RWPE1 (cell line): ENCODE results near the gene KAT6B.

Source experiments
- CTCF ChIA-PET: fragments of 350-600 bp; sonication (Branson Sonifier 250); formaldehyde crosslinking; extraction: SDS; loops from one replicate; lab custom pipeline; 2021; lab: Yijun Ruan, JAX
- POLR2A ChIA-PET: fragments of 400-600 bp; formaldehyde crosslinking; extraction: SDS; loops from one replicate; lab custom pipeline; 2020; ENCODE audit warnings: antibody characterized with exemption; ENCODE audit not compliant: low non-redundant PET; lab: Yijun Ruan, JAX
- DNase-seq: peaks from one replicate; pipeline ENCODE4 v3.0.0; 2012; ENCODE audit warnings: low spot score
- H3K27ac ChIP-seq: fragments of 450-650 bp; 2 replicates; pipeline ENCODE4 v1.5.1; 2017
- TF ChIP-seq, protein P1 (sequence below): fragments of 450-650 bp; conservative IDR thresholded peaks from 2 replicates; pipeline ENCODE4 v1.5.1; 2017; ENCODE audit warnings: low read depth, mild to moderate bottlenecking

Gene KAT6B

DNA sequence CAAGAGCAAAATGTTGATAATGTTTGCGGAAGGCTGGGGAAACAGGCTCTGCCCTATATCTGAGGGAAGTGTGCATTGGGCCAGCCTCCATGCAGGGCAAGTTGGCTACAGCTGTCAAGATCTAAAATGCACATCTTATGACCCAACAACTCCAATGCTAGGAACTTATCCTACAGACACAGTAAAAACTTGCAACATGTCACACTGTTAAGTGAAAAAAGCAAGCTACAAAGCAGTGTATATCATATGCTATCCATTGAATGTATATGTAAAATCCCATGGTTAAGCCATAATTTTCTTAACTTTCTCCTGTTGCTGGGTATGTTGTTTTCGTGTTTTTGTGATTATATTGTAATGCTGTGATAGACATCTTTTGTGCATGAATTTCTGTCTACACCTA, 16.3 kb upstream of the KAT6B start:
- DNase-seq: no peak
- POLR2A ChIA-PET: no interaction called here
- TF ChIP-seq, protein P1, sequence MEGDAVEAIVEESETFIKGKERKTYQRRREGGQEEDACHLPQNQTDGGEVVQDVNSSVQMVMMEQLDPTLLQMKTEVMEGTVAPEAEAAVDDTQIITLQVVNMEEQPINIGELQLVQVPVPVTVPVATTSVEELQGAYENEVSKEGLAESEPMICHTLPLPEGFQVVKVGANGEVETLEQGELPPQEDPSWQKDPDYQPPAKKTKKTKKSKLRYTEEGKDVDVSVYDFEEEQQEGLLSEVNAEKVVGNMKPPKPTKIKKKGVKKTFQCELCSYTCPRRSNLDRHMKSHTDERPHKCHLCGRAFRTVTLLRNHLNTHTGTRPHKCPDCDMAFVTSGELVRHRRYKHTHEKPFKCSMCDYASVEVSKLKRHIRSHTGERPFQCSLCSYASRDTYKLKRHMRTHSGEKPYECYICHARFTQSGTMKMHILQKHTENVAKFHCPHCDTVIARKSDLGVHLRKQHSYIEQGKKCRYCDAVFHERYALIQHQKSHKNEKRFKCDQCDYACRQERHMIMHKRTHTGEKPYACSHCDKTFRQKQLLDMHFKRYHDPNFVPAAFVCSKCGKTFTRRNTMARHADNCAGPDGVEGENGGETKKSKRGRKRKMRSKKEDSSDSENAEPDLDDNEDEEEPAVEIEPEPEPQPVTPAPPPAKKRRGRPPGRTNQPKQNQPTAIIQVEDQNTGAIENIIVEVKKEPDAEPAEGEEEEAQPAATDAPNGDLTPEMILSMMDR: no peak
- no peak overlapping the region for H3K27ac ChIP-seq
- CTCF ChIA-PET: no interaction called here

DNA sequence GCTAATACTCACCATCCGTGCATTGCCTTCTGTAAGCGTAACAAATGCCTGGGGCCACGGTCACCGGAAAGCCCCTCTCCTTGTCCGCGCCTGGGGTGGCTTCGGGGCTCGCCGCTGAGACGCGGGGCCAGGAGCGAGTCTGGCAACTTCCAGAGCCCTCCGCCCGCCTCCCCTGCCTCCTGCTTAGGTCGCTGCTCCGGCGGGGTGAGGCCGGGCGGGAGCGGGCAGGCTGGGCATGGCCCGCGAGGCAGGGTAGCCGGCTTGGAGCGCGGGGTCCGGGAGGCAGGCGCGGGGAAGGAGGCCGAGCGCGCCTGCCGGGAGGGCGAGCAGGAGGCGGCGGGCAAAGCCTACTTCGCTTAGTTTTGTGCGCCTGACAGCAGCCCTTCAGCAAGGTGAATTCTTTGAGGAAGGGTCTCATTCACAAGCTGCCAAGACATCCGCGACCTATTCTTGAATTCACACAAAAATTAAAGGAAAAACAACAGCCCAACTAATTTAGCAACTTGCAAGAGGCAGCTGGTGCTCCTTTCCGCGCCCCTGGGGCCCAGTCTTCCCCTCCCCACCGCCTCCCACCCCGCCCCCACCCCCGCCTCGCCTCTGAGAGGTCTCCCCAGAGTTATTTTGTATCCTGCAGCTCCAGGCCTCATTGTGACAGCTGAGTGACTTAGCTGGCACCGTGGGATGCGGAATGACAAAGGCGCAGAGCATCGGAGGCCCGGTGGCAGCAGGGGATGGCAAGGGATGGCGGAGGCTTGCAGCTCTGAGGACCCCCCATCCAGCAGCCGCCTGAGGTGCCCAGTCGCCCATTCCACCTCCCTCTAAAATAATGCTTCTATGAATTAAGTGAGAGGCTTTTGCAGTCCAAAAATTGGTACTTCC, 12.8 kb upstream of the KAT6B start:
- ChIA-PET CTCF (interaction anchor here (0.6 to 0.8 kb wide), 2 partner anchors 9 to 80 kb away, joined by 3 read pairs; no protein-coding TSS in a partner anchor), POLR2A (no interaction called here)
- TF ChIP-seq, protein P1: no peak
- no peak for DNase-seq
- H3K27ac ChIP-seq: no peak overlapping the region

DNA sequence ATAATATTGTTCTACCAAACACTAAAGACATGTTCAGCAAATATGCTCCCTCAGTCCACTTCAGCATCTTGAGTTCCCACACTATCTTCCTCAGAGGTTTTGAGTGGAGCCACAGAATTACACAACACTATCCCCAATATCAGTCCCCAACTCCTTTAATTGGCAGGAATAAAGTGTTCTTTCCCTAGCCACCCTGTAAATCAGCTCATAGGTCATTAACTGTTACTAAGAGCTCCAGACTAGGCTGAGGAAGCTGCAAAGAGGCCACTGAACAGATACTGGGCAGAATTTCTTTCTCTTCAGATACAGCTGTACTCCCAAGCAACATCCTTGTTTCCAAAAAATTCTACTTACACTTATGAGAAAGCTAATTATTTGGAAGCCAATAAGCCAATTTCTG, 11.6 kb upstream of the KAT6B start:
- no peak for DNase-seq
- POLR2A ChIA-PET: no interaction called here
- CTCF ChIA-PET: interaction anchor here (0.6 to 0.9 kb wide), 3 partner anchors 8 to 285 kb away, joined by 3 read pairs; no protein-coding TSS in a partner anchor
- H3K27ac ChIP-seq: no peak overlapping the region
- TF ChIP-seq, protein P1: no peak

DNA sequence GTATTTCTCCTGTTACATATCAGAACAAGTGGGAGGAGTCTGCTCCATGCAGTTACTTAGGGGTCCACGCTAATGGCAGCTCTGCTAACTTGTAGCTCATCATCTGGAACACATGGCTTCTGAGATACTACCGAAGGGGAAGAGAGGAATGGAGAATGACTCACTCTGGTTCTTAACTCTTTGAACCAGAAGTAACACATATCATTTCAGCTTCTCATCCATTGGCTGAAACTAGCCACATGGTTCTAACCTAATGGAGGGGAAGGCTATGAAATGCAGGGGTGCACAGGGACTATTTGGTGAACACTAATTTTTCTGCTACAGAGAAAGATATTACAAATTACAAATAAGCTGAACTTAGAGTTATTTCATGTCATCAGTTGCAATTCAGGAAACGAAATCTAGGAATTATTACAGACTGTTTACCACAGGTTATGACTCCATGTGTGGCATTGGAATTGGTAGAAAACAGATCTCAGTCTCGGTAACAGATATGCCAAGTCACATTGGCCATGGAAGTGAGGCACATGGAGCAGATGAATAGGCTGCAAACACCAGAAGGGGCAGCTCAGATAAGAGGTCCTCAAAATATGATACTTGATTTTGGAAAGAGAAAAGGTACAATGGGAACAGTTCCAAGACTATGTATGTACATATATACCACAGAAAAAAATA, 9.4 kb upstream of the KAT6B start:
- POLR2A ChIA-PET: no interaction called here
- CTCF ChIA-PET: no interaction called here
- TF ChIP-seq, protein P1: no peak
- DNase-seq: no peak
- H3K27ac ChIP-seq: no peak overlapping the region

DNA sequence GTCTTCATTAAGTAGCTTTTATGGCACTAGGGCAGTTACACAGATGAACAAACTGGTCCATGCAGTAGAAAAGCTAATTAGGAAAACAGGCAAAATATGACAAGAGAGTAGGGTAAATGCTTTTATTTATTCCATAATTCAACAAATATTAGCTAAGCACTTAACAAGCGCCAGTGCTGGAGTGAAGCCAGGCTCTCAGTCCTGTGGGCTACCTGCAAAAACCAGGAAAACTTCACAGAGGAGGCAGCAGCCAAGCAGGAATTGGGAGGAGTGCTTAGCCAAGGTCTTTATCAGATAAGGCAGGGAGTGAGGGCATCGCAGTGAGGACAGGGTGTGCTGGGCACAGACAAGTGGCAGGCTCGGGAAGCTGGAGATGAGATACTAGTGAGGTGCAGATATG, 4.9 kb upstream of the KAT6B start:
- DNase-seq: no peak
- TF ChIP-seq, protein P1: no peak
- CTCF ChIA-PET: no interaction called here
- POLR2A ChIA-PET: no interaction called here
- no peak overlapping the region for H3K27ac ChIP-seq

DNA sequence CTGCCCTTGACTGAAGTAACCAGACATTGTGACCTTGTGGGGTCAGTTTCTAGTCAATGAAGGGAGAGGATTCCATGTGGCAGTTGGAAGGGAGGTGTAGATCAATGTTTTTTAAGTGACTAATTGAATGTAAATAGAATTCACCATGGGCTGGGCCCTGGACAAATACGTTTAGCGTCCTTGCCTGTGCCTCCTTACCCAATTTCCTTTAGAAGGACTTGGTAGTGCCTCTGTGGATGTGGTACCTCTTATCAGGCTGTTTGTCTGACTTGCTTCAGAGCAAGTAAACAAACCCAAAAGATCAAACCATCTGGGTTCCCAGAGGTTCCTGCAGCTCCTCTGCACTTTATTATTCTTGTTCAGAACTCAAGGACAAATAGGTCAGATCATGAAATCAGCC, 4.3 kb upstream of the KAT6B start:
- no peak for DNase-seq
- TF ChIP-seq, protein P1: no peak
- ChIA-PET POLR2A (no interaction called here), CTCF (interaction anchor here (0.5 kb wide), 1 partner anchor 8 kb away, joined by 3 read pairs; no protein-coding TSS in a partner anchor)
- H3K27ac ChIP-seq: no peak overlapping the region
